K562 (cell line): ENCODE data around the gene EPPIN. TPM values are rescaled to one million over a fixed set of nuclear protein-coding genes. Genes with fewer than 3 reads are reported as not detected.

Experiments
- BACH1 ChIP-seq: fragments of 200-800 bp; sonication (Bioruptor generic); IDR thresholded peaks from 2 replicates; pipeline ENCODE4 v1.6.1; 2016; ENCODE audit warnings: missing genetic modification characterization, missing compliant biosample characterization
- TCF15 ChIP-seq: fragments of 250-450 bp; sonication (Bioruptor Pico); IDR thresholded peaks from 2 replicates; pipeline ENCODE4 v1.8.0; 2022; ENCODE audit warnings: moderate library complexity, mild to moderate bottlenecking, inconsistent platforms
- TOE1 ChIP-seq, 2 experiments: fragments of 450-650 bp in 1 of 2; sonication (generic) in 1 of 2; formaldehyde crosslinking in 1 of 2; IDR thresholded peaks; 2 replicates each; pipeline versions ENCODE4 v1.7.1 to v1.8.0; 2016 to 2022; ENCODE audit warnings: borderline replicate concordance in 2 of 2, mild to moderate bottlenecking in 2 of 2, antibody characterized with exemption in 1 of 2, inconsistent platforms in 1 of 2, low read depth in 1 of 2, missing genetic modification reagents in 1 of 2, moderate library complexity in 1 of 2
- polyA plus RNA-seq, 8 experiments: library from polyadenylated mRNA; depleted of rRNA in 4 of 8; stranded (reverse) in 5 of 8; unstranded in 3 of 8; fragments of >200 nt; fragmentation: Nextera tagmentation in 2 of 8; fragmentation: Illumina TruSeq in 1 of 8; extraction: Ambion mirVana in 2 of 8; extraction: Trizol in 1 of 8; gene quantifications; 2 replicates each; pipeline versions ENCODE4 v1.2.1 to v1.2.3, GENCODE V29; 2011 to 2014; ENCODE audit warnings: inconsistent platforms in 1 of 8, missing spikeins in 1 of 8
- total RNA-seq, 7 experiments: library from RNA; depleted of rRNA in 6 of 7; stranded (reverse); fragments of >200 nt in 6 of 7; fragmentation: Illumina TruSeq in 2 of 7; extraction: Trizol in 2 of 7; gene quantifications; 2 replicates each; pipeline versions ENCODE4 v1.2.1 to v1.2.3, GENCODE V29; 2011 to 2021; ENCODE audit warnings: low replicate concordance in 1 of 7
- TF ChIP-seq, protein P1 (sequence below), 2 experiments: fragments of 450-650 bp; formaldehyde crosslinking in 1 of 2; IDR thresholded peaks; 2 replicates each; pipeline versions ENCODE4 v1.4.0 to v1.6.1; 2014 to 2020; ENCODE audit warnings: mild to moderate bottlenecking in 2 of 2, borderline replicate concordance in 1 of 2, low read depth in 1 of 2

EPPIN gene
- total and polyA plus RNA-seq, 9 of the 15 experiments (the other 6 are each of a cell fraction or from before 2014, with no cell fraction given) = not detected

- TF ChIP-seq, protein P1, sequence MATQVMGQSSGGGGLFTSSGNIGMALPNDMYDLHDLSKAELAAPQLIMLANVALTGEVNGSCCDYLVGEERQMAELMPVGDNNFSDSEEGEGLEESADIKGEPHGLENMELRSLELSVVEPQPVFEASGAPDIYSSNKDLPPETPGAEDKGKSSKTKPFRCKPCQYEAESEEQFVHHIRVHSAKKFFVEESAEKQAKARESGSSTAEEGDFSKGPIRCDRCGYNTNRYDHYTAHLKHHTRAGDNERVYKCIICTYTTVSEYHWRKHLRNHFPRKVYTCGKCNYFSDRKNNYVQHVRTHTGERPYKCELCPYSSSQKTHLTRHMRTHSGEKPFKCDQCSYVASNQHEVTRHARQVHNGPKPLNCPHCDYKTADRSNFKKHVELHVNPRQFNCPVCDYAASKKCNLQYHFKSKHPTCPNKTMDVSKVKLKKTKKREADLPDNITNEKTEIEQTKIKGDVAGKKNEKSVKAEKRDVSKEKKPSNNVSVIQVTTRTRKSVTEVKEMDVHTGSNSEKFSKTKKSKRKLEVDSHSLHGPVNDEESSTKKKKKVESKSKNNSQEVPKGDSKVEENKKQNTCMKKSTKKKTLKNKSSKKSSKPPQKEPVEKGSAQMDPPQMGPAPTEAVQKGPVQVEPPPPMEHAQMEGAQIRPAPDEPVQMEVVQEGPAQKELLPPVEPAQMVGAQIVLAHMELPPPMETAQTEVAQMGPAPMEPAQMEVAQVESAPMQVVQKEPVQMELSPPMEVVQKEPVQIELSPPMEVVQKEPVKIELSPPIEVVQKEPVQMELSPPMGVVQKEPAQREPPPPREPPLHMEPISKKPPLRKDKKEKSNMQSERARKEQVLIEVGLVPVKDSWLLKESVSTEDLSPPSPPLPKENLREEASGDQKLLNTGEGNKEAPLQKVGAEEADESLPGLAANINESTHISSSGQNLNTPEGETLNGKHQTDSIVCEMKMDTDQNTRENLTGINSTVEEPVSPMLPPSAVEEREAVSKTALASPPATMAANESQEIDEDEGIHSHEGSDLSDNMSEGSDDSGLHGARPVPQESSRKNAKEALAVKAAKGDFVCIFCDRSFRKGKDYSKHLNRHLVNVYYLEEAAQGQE (IDR thresholded peaks at IDR 0.05; ENCODE audit: borderline replicate concordance) = peak; percentile 61; the same call in 1 of the 2 replicates
- TF ChIP-seq, protein P1 (CRISPR knock-in tag; IDR thresholded peaks at IDR 0.05; ENCODE audit: low read depth) = no peak
- TF ChIP-seq TOE1 (IDR thresholded peaks at IDR 0.05; ENCODE audit: borderline replicate concordance) (no peak), TOE1 (CRISPR knock-in tag; IDR thresholded peaks at IDR 0.05; ENCODE audit: borderline replicate concordance, low read depth) (no peak), BACH1 (tag) (no peak), TCF15 (CRISPR knock-in tag) (no peak)
Observed at GRCh38 chr20:45592574-45593189, 45.5 kb upstream of the EPPIN start (continued).
